ENCODE data around the gene COL26A1.

DNA sequence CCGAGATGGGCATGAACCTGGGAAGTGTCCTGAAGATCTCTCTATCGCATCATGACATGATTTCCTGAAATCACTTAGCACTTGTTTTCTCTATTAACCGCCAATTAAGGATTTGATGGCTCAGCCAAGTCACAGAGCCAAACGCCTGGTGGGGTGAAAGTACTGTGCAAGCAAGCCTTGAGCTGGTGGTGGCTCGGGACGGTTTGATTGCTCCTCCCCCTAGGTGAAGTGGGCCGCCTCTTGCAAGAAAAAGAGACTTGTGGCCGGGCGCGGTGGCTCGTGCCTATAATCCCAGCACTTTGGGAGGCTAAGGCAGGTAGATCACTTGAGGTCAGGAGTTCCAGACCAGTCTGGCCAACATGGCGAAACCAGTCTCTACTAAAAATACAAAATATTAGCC, 50.3 kb downstream of the COL26A1 start:
- no peak for TF ChIP-seq POLR2A (IDR thresholded peaks at IDR 0.05)
- TF ChIP-seq, protein P1, sequence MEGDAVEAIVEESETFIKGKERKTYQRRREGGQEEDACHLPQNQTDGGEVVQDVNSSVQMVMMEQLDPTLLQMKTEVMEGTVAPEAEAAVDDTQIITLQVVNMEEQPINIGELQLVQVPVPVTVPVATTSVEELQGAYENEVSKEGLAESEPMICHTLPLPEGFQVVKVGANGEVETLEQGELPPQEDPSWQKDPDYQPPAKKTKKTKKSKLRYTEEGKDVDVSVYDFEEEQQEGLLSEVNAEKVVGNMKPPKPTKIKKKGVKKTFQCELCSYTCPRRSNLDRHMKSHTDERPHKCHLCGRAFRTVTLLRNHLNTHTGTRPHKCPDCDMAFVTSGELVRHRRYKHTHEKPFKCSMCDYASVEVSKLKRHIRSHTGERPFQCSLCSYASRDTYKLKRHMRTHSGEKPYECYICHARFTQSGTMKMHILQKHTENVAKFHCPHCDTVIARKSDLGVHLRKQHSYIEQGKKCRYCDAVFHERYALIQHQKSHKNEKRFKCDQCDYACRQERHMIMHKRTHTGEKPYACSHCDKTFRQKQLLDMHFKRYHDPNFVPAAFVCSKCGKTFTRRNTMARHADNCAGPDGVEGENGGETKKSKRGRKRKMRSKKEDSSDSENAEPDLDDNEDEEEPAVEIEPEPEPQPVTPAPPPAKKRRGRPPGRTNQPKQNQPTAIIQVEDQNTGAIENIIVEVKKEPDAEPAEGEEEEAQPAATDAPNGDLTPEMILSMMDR (IDR thresholded peaks at IDR 0.05 in 4 of 5, conservative IDR thresholded peaks at IDR 0.05 in 1 of 5): no peak

Data from gastrocnemius medialis (tissue), 4 donors.